LNCaP clone FGC (cell line): Measurements from ENCODE around the gene UST.

Experiments
- DNase-seq: peaks from one replicate; pipeline ENCODE4 v3.0.0-alpha.2; 2011; ENCODE audit warnings: low read depth
- H3K4me3 ChIP-seq: 2 replicates; pipeline ENCODE4 v1.5.1; 2011; ENCODE audit warnings: mild to moderate bottlenecking, low read depth, low read length, control low read depth
- TF ChIP-seq, protein P1 (sequence below): IDR thresholded peaks from 2 replicates; pipeline ENCODE4 v1.5.1; 2012; ENCODE audit warnings: mild to moderate bottlenecking; ENCODE audit not compliant: control insufficient read depth, insufficient read depth; ENCODE audit errors: extremely low read depth

Gene UST

DNA sequence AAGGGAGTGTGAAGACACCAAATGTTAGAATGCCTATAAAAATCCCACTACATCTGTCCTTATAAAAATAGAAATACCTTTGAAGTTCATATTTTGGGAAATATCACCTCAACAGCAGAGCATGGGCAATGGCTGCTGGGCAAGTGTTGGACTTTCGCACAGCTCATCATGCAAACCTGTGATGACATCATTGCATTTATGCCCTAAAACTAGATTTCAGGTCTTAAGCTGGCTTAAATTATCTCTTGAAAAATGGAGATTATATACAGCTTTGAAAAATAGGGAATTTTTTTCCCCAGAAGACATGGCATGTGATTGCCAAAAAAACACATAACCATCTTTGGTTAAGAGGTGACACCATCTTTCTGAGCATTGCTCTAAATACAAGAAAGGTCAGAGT lies 197.8 kb downstream of the UST start:
- DNase-seq: no peak
- TF ChIP-seq, protein P1, sequence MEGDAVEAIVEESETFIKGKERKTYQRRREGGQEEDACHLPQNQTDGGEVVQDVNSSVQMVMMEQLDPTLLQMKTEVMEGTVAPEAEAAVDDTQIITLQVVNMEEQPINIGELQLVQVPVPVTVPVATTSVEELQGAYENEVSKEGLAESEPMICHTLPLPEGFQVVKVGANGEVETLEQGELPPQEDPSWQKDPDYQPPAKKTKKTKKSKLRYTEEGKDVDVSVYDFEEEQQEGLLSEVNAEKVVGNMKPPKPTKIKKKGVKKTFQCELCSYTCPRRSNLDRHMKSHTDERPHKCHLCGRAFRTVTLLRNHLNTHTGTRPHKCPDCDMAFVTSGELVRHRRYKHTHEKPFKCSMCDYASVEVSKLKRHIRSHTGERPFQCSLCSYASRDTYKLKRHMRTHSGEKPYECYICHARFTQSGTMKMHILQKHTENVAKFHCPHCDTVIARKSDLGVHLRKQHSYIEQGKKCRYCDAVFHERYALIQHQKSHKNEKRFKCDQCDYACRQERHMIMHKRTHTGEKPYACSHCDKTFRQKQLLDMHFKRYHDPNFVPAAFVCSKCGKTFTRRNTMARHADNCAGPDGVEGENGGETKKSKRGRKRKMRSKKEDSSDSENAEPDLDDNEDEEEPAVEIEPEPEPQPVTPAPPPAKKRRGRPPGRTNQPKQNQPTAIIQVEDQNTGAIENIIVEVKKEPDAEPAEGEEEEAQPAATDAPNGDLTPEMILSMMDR: no peak

DNA sequence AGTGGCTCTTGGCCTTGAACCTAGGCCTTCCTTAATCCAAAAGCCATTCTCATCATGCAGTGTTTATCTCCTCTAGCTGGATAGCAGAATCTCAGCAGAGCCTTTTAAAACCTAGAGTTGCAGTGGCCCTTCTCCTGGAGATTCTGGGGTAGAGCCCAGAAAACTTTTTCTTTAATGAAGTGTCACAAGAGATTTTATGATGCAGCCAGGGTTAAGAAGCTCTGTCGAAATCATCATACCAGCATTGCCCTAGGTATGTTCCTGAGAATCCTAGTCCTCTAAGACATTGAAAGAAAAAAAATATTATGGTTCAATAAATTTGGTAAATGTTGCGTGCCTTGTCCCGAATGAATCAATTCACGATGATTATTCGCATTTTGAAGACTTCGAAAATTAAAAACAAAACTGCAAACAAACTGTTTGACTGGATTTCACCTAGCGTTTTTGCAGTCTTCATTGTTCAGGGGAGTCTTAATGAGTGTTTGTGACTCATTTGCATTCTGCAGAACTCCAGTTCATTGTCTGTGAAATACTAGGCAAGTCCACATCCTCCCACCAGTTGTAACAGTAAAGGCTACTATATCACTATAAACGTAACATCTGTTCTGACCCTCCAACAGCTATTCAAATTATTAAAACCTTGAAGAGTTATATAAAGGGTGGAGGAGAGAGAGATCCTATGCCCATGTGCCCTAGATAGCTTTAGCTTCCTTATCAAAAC lies 198.6 kb downstream of the UST start:
- TF ChIP-seq, protein P1: no peak
- DNase-seq: no peak
- H3K4me3 ChIP-seq: no peak overlapping the region

More for the DNA sequence above, 197.8 kb downstream of the UST start:
- no peak overlapping the region for H3K4me3 ChIP-seq

DNA sequence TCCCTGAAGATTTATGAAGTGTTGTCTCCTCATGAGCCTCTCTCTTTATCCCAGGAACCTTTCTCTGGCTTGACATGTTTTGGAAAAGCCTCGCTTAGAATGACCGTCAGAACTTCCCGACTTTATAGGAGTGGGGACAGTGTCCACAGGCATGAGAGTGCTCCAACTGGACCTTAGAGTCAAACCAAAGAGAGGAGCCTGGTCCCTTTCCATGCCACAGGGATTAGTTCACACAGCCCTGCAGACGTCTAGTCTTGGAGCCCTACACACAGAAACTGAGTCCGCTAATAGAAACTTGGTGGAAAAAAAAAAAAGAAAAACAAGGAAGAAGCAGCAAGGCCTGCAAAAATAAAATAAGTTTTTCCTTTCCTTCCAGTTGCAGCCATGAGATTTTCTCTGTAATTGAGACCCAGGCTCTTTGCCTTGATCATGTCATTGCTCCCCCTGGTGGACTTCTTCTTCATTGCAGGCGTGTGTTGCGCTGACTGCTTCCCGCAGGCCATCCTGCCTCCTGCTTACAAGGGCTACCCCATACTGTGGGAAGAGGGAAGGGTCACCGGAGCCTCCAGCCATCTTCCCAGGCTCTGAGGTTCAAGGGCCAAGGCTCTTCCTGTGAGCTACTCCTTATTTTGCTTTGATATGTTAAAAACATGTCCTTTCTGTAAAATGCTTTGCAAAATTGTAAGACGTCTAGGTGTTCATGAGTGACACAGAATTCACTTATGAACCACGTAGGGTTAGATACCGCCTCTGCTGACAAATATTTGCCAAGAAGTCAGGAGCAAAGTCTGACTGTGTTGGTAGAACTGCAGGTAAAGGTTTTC lies 201.0 kb downstream of the UST start:
- no peak overlapping the region for H3K4me3 ChIP-seq
- TF ChIP-seq, protein P1: peak; percentile 89
- peak; percentile 51 for DNase-seq

DNA sequence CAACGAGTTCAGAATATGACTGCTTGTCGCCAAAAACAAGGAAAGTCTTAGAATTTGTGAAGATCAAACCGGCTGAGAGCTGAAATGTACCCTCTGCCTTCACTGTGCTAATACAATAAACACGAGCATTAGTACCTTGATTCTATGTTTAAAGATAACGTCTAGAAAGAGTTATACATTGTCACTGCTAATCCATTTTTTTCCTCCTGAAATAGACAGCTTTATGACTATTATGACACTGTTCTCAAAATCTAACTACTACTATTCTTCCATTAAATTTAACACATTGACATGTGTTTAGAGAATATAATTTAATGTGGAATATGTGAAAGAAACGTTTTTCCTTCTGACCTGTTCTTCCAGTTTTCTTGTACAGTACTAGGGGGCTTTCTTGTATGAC lies 204.8 kb downstream of the UST start:
- TF ChIP-seq, protein P1: no peak
- no peak for DNase-seq
- no peak overlapping the region for H3K4me3 ChIP-seq

DNA sequence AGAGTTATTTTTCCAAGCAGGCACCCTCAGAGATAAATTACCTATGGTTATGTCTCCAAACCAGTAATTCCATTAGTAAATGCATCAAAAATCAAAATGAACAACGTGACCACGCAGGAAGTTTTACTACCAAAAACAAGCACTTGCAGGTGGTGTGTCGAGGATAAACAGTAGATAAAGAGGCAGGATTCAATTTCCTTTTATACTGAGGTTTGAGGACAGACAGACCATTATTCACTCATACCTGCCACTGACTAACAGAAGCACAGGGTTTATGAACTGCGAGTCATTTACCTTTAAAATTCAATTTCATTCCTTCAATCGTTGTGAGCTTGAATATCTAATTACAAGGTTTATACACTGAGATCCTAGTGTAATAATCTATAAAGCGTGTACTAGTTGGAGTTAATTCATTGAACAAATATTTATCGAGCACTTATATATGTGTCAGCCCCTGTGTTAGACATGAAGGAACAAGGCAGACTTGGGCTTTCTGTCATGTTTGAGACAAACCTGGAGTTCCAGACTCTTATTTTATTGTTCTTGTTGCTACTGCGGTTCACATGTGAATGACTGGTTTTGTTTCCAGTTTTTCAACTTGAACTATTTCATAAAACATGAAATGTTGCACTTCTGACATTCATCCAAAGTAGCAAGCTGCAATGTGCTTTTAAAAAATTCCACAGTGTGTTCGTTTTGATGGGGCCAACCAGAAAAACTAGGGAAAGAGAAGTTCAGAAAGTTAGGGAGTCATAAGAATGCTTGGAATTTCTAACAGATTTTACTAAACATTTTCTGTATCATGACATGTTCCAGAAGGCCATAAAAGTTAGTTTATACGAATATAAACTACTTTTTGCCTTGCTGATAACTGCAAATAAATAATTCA lies 205.6 kb downstream of the UST start:
- DNase-seq: no peak
- TF ChIP-seq, protein P1: no peak
- no peak overlapping the region for H3K4me3 ChIP-seq

DNA sequence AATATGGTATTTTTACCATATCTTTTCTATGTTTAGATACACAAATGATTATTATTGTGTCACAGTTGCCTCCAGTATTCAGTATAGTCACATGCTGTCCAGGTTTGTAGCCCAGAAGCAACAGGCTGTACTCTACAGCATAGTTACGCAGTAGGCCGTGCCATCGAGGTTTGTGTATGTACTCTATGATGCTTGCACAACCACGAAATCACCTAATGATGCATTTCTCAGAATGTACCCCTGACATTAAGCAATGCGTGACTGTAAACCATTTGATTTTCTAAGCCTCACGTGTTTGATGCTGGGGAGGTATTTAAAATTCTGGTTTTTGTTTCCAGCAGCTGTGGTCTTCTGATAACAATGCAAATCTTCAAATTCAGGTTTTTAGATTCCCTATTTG lies 207.6 kb downstream of the UST start:
- H3K4me3 ChIP-seq: no peak overlapping the region
- TF ChIP-seq, protein P1: no peak
- no peak for DNase-seq
